Aorta (tissue), 5 donors: ENCODE results near the gene NKTR. TPM values are rescaled to one million over a fixed set of nuclear protein-coding genes. Genes with fewer than 3 reads are reported as not detected.
"Not testable (repeated sequence)": the region's sequence is repeated elsewhere in the genome, so short reads cannot be mapped to it uniquely, and the experiment has no call there.

Experiments
- ATAC-seq: fragments of 200-7000 bp; cut with Tn5 transposase; one replicate; pipeline ENCODE4 v1.9.1; 2022; ENCODE audit warnings: moderate library complexity; ENCODE audit not compliant: low FRiP score
- DNase-seq, 2 donors: peaks; one replicate each; pipeline ENCODE4 v3.0.0-alpha.2; 2020
- H3K27ac ChIP-seq, 2 donors: one replicate each; pipeline ENCODE4 v1.5.1; 2013; ENCODE audit warnings: low read length in 2 of 2, mild to moderate bottlenecking in 2 of 2, moderate library complexity in 2 of 2, control low read depth in 1 of 2, inconsistent platforms in 1 of 2, low read depth in 1 of 2
- H3K27me3 ChIP-seq, 2 donors: one replicate each; pipeline ENCODE4 v1.6.1; 2013; ENCODE audit warnings: control low read depth in 1 of 2, low read length in 1 of 2, mild to moderate bottlenecking in 1 of 2, moderate library complexity in 1 of 2; ENCODE audit not compliant: insufficient read depth in 2 of 2, control insufficient read depth in 1 of 2
- H3K36me3 ChIP-seq, 2 donors: one replicate each; pipeline ENCODE4 v1.6.1; 2013; ENCODE audit warnings: control low read depth in 1 of 2, low read length in 1 of 2, mild to moderate bottlenecking in 1 of 2; ENCODE audit not compliant: insufficient read depth in 2 of 2, control insufficient read depth in 1 of 2
- H3K4me1 ChIP-seq, 2 donors: one replicate each; pipeline ENCODE4 v1.6.1; 2013; ENCODE audit warnings: low read length in 2 of 2, control low read depth in 1 of 2, mild to moderate bottlenecking in 1 of 2, moderate library complexity in 1 of 2; ENCODE audit not compliant: insufficient read depth in 2 of 2, control insufficient read depth in 1 of 2
- H3K4me3 ChIP-seq, 2 donors: one replicate each; pipeline ENCODE4 v1.5.1; 2013; ENCODE audit warnings: low read length in 2 of 2, control low read depth in 1 of 2, mild to moderate bottlenecking in 1 of 2
- H3K9me3 ChIP-seq: one replicate; pipeline ENCODE4 v1.6.1; 2013; ENCODE audit warnings: mild to moderate bottlenecking, low read length; ENCODE audit not compliant: control insufficient read depth
- WGBS, 2 donors: extraction: QIAGEN DNeasy Blood & Tissue Kit; methylation state at CpG; one replicate each; pipeline ENCODE4 v1.1.7; 2013; 5-methylcytosine and 5-hydroxymethylcytosine counted together
- intact Hi-C, 2 donors: fragments of 100-400 bp; cut with DNase I; formaldehyde crosslinking; loops; one replicate each; pipeline versions ENCODE4 v1.14.2 to v1.15.0; 2022
- long read RNA-seq, 2 donors: library from polyadenylated mRNA; unstranded; transcript quantifications; one replicate each; pipeline ENCODE4 v2.0.0, GENCODE V29; 2020 to 2021
- polyA plus RNA-seq, 2 donors: library from polyadenylated mRNA; stranded (reverse); fragments of 200-250 nt; gene quantifications; one replicate each; pipeline ENCODE4 v1.2.3, GENCODE V29; 2013
- total RNA-seq, 2 donors: library from RNA; stranded (reverse); fragmentation: NEBNext Ultra II Directional; extraction: Animal tissue kit (Norgen Biotek cat#: 25700); gene quantifications; one replicate each; pipeline ENCODE4 v1.2.1, GENCODE V29; 2021
- donor health status: healthy with polysubstance abuse.
- donor health status: Bipolar disorder and iron deficiency.
- donor health status: DM: no; HTN: no; CAD: no.
- donor health status: DM: no; HTN: no; CAD: no.
- donor health status: DM: yes; HTN: yes; CAD: no.

Gene NKTR
- total RNA-seq: 100 to 1,000 TPM in 1 of 2 donors, 10 to 100 TPM in 1; 98.5 to 163 TPM
- polyA plus RNA-seq: 10 to 100 TPM in 1 of 2 donors, 1 to 10 TPM in 1; 6.1 to 57.7 TPM
- long read RNA-seq, donor 1, partial matches to known transcripts: 30 of 72 reads
- long read RNA-seq, donor 1, other reads (novel, unspliced or antisense): 32 of 72 reads
- long read RNA-seq, donor 2, partial matches to known transcripts: 14 of 54 reads
- long read RNA-seq, donor 2, other reads (novel, unspliced or antisense): 35 of 54 reads

DNA sequence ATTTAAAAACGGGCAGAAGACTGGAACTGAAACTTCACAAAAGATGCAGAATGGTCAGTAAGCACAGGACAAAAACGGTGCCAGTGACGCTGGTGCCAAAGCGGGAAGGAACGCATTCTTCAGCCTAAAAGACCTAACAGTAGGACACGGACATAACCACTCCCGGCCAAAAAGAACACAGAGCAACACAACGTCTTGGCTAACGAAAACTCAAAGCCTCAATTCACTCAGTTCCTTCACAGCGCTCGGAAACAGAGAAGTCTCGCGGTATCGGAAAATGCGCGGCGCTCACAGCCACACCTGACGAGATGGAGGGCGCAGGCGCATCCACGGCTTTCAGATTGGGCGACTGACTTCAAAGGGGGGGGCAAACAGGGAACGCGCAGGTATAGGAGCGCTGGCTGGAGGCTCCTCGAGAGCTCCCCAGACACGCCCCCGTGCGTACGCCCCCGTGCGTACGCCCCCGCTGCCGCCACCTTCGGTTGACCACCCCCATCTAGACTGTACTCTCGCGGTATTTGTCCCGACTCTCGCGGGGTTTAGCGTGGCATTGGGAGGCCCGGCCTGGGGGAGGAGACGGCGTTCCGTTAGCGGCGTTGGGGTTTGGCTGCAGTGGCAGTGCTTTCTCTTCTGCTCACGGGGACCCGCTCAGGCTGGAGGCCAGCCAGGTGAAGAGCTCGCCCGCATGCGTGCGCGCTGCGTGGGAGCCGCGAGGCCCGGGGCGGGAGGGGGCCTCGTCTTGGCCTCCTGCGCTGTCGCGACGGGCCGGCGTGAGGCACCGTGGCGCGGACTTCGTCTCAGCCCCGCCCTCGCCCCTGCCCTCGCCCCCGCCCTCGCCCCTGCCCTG lies at the start of gene NKTR:
NKTR (plus strand) TSS at position 576 of the 847 bp plus-strand sequence. CDS start 321 bp downstream, outside the sequence.
- Histone ChIP-seq H3K9me3 (no peaks in the 10 kb centered on the region), H3K27ac (peak within 1 kb of the TSS; percentile 65 to 95), H3K36me3 (no peaks in the 10 kb centered on the region), H3K4me1 (peaks cover 0 to 2% of the 10 kb centered on the region in 2 donors), H3K27me3 (no peaks in the 10 kb centered on the region), H3K4me3 (peak within 1 kb of the TSS; percentile 62 to 73)
- ATAC-seq (peak; percentile 98), DNase-seq (peak; percentile 97 to 99)
- 0% methylated on average over 63 to 76 of the region's 76 CpGs for WGBS, 2 donors
- intact Hi-C loops: loop anchor here in 1 of 2 donors (5.0 kb wide), 2 partner anchors 52 to 147 kb away; partner anchors contain the start of gene ZBTB47

DNA sequence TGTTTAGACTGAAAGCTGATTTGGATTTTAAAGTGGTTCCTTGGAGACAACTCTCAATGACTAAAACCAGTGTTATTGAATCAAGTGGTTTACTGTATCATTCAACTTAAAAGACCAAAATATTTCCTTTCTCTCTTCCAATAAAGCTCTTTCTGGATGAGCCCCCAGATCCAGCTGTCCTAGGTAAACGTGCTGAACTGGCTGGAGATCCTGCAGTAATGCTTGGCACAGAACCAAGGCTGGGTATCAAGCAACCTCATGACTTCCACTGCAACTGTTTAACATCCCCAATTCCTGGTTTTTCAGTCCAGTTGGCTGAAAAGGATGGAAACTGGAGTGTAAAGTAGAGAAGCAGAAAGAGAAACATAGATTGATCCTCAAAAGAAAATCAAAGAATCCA lies 47.7 kb upstream of the NKTR start:
- H3K9me3 ChIP-seq: no peaks in the 10 kb centered on the region
- ATAC-seq (no peak), DNase-seq (no peak)
- H3K4me1 ChIP-seq: no peaks in the 10 kb centered on the region
- H3K36me3 ChIP-seq: peaks cover 0 to 12% of the 10 kb centered on the region in 2 donors
- WGBS, 2 donors: 0 to 12% methylated on average over 1 of the region's 1 CpG
- H3K27me3 ChIP-seq: no peaks in the 10 kb centered on the region
- intact Hi-C loops: no loop called here
- H3K27ac ChIP-seq: no peak overlapping the region
- H3K4me3 ChIP-seq: no peak overlapping the region

DNA sequence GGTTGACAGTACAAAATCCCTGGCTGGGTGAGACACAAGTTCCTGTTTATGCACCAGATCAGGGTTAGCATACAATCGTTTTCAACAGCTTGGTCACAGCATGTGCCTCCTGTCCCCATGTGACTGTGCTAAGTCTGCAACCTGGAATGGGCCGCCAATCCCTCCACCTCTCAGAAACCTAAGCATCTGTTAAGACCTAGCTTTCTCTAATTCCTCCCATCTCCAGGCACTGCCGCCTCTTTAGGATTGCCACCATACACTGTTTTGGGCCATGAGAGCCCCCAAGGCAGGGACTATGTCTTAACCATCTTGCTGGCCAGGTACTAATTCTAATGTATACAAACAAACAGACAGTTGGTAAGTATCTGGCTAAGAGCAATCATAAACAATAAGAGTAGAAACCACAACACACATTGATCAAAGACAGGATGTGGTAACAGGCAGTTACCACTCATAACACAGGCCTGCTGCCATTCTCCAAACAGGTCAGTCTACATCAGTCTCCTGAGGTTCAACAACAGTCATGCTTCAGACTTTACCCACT lies 44.3 kb upstream of the NKTR start:
- DNase-seq (no peak), ATAC-seq (no peak)
- no peak overlapping the region for H3K4me3 ChIP-seq
- no peaks in the 10 kb centered on the region for H3K9me3 ChIP-seq
- no peaks in the 10 kb centered on the region for H3K4me1 ChIP-seq
- WGBS, 2 donors: 76% methylated on average over 3 of the region's 3 CpGs
- peaks cover 0 to 14% of the 10 kb centered on the region in 2 donors for H3K36me3 ChIP-seq
- intact Hi-C loops: no loop called here
- H3K27me3 ChIP-seq: no peaks in the 10 kb centered on the region
- no peak overlapping the region for H3K27ac ChIP-seq

GRCh38 chr3:42556817-42557216 lies 43.7 kb upstream of the NKTR start:
- DNase-seq, H3K4me1 ChIP-seq, ATAC-seq, H3K4me3 ChIP-seq, H3K27me3 ChIP-seq, H3K27ac ChIP-seq, intact Hi-C loops, H3K9me3 ChIP-seq: not testable (repeated sequence)
- WGBS, 2 donors: 91 to 95% methylated on average over 6 of the region's 6 CpGs
- H3K36me3 ChIP-seq: peaks cover 0 to 14% of the 10 kb centered on the region in 2 donors

- peaks cover 0 to 15% of the 10 kb centered on the region in 2 donors for H3K36me3 ChIP-seq
- DNase-seq (no peak), ATAC-seq (no peak)
- H3K4me1 ChIP-seq: no peaks in the 10 kb centered on the region
- H3K27ac ChIP-seq: no peak overlapping the region
- no peaks in the 10 kb centered on the region for H3K27me3 ChIP-seq
- H3K9me3 ChIP-seq: no peaks in the 10 kb centered on the region
- intact Hi-C loops: no loop called here
- no peak overlapping the region for H3K4me3 ChIP-seq
Observed at GRCh38 chr3:42557854-42558253, 42.6 kb upstream of the NKTR start.

DNA sequence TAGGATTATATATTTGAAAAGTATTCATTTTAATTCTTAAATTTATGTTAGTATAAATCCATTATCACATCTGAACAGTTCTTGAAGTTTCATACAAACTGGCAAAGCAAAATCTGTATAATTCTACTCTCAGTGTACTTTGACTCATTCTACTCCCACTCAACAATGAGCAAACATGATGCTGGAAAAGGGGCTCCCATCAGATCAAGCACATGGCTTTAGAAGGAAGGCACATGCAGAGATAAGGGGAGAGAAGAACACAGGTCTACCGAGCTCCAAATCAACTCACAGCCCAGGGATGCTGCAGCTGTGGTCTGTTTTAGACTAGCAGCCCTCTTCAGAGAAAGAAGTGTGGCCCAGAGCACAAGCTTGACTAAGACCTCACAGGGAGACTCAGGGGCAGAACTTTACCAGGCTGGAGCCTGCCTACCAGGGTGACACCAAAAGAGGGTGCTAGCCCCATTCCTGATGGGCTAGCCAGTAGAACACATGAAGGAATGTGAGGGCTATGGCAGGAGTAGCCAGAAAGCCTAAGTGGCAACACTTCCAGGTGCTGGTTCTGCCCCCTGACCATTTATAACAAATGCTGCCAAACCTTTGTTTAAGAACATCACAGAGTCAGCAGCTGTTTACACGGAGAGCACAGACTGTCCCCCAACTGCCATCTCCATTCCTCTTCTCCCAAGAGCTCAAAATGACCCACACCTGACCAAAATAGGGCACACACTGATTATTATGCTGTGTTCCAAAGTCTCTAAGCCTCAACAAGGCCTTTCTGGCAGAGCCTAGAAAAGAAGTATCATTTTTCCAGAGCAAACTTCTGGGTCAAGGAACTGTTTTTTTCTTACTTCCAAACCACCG lies 38.2 kb upstream of the NKTR start:
- DNase-seq: no peak

DNA sequence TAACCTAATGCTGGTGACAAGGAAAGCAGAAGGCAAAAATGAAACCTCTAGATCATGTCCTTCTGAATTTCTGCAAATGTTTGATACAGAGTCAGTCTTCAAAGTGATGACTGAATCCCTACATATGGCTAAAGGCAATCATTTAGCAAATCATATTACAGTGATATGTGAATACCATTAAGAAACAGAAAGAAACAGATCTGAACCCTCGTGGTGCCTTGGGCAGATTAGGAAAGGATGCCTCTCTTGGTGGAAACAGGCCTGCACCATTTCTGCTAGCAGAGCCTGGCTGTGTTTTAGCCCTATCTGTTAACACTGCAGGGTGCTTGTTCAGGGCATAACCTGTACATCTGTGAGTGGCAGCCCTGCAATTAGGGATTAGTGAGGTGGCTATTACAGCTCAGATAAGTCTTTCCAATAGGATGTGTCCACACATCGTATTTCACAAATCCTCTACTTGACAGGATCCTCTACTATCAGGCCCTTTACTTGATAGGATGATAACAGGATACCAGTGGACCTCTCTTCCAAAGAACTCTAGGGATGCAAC lies 30.8 kb upstream of the NKTR start:
- Histone ChIP-seq H3K4me3 (no peak overlapping the region), H3K9me3 (peaks cover 1% of the 10 kb centered on the region), H3K27ac (no peak overlapping the region), H3K4me1 (no peaks in the 10 kb centered on the region), H3K36me3 (peaks cover 2 to 5% of the 10 kb centered on the region in 2 donors), H3K27me3 (no peaks in the 10 kb centered on the region)
- DNase-seq (no peak), ATAC-seq (no peak)
- 62 to 87% methylated on average over 2 of the region's 2 CpGs for WGBS, 2 donors
- intact Hi-C loops: no loop called here

More for the DNA sequence above, 38.2 kb upstream of the NKTR start:
- no peak for ATAC-seq
- Histone ChIP-seq H3K4me1 (no peaks in the 10 kb centered on the region), H3K27me3 (no peaks in the 10 kb centered on the region), H3K4me3 (no peak overlapping the region), H3K27ac (no peak overlapping the region), H3K9me3 (no peaks in the 10 kb centered on the region), H3K36me3 (peaks cover 7 to 9% of the 10 kb centered on the region in 2 donors)
- 68 to 70% methylated on average over 3 of the region's 3 CpGs for WGBS, 2 donors
- intact Hi-C loops: no loop called here

DNA sequence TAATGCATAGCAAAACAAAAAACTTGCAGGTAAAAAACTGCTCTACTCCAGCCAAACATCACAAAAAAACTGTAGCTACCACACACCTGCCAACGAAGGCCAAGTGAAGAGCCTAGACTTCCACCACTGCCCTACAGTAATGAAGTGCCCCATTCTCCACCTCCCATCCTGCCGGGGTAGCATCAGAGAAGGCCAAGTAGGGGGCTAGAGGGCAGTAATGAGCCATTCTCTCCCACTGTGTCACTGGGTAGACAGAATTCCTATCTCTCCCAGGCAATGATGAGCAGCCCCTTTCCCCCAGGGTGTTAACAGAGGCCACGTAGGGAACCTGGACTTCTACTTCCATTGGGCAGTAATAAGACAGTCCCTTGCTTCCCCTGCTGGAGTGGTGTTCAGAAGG lies 28.2 kb upstream of the NKTR start:
- H3K4me3 ChIP-seq: no peak overlapping the region
- no peak overlapping the region for H3K27ac ChIP-seq
- no peak for DNase-seq
- H3K4me1 ChIP-seq: no peaks in the 10 kb centered on the region
- peak; percentile 46 for ATAC-seq
- intact Hi-C loops: no loop called here
- 63 to 68% methylated on average over 3 of the region's 3 CpGs for WGBS, 2 donors
- H3K9me3 ChIP-seq: peaks cover 1% of the 10 kb centered on the region
- no peaks in the 10 kb centered on the region for H3K27me3 ChIP-seq
- H3K36me3 ChIP-seq: no peaks in the 10 kb centered on the region
